HG03432 (cell line): ENCODE measurements around the gene NFYC.
A peak's percentile ranks its signal among the peaks of the same experiment; 100 is the strongest.

Experiments
- ATAC-seq: cut with Tn5 transposase; IDR thresholded peaks from one replicate; pipeline ENCODE4 v1.9.1; 2021; ENCODE audit warnings: mild to moderate bottlenecking, moderate library complexity; ENCODE audit not compliant: unreplicated experiment

The NFYC gene

DNA sequence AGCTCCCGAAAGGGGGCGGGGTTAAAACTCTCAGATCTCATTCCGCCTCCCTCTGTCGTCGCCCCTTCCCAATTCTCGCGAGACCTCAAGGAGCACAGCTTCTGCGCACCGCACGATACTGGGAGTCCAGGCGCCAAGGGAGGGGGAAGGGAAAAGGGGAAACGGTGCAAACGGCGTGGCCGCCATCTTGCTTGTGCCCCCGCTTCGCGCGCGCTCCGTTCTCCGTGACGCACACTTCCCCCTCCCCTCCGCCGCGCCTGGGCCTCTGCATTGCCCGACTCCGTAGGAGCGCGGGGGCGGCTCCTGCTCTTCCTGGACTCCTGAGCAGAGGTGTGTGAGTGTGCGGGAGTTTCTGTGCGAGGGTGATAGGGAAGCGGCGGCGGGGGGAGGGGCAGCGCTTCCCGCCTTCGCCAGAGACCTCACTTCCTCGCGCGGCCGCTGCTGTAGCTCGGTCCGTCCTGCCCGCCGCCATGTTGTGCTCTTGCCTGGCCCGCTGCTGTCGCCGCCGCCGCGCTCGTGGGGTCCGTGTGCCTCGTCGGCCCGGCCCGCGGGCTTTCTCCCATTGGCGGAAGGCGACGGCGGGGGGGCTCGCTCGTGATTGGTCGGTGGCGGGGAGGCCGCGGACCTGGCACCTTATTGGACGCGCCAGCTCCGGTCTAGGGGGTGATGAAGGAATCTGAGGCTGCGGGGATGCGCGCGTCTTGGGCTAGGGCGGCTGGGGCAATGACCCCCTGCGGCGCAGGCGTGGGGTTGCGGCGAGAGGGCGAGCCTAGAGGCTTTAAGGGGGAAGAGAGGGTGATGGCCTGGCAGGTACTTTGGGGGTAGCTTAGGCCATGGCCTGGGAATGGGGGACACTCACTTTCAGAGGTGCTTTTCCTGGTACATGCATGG, at the start of gene NFYC:
Gene NFYC (plus strand): TSS at position 167 of the 891 bp plus-strand sequence. CDS start 47,140 bp downstream, outside the sequence.
- ATAC-seq, result peak; percentile 84

DNA sequence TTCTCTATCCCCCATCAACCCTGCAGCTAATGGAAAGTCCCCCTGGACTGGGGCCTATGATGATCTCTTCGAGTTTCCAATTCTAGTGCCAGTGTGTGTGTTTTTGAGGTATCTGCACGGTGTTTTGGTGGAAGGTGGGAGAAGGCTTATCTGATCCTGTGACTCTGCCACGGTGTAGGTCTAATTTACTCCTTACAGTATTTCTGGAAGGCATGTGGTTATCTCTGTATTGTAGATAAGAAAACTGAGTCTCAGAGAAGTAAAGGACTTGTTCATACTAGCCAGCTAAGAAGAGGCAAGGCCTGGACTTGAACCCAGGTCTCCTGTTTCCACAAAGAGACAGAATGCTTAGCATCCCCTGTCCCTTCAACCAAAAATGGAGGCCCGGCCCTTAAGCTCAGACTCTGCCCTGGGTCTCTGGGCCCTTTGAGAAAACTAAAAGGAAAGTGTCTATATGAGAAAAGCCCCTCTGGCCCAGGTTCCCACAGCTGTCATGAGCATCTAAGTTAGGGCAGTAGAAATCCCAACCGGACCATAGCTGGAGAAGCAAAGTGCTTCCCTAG, 46.3 kb upstream of the NFYC start:
- no peak for ATAC-seq

DNA sequence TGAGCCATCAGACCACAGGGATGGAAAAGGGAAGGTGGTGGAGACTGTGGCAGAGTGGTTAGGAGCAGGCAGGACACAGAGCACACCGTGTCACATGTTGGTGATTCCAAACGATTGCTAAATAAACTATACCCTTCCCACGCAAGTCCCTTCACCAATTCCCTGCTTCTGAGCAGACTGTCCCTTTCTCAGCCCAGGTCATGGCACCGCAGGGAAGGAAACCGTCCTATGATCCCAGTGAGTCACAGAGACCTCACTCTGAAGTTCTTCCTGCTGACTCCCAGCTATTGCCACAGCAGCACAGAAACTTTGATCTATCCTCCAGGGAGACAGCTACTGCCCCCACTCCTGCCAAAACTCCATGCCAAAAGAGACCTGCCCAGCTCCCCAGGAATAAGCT, 45.2 kb upstream of the NFYC start:
- no peak for ATAC-seq

DNA sequence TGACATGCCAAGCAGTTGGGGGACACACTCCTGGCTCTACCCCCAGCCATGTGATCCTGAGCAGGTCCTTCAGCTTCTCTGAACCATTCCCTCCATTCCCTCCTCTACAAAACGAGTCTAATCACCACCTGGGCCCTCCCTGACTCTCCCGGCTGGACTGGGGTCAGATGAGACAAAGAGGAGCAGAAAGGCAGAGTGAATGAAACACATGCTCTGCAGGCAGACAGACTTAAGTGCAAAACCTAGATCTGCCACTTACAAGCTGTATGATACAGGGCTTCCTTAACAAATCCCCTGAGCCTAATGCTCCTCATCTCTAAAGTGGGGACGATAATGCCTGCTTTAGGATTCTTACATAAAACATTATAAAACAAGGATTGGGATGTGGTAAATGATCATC, 43.3 kb upstream of the NFYC start:
- ATAC-seq, result no peak

- no peak for ATAC-seq
These were observed 42.4 kb upstream of the NFYC start for GRCh38 chr1:40648928-40649591.

GRCh38 chr1:40649592-40649930, 41.9 kb upstream of the NFYC start:
- ATAC-seq, result no peak

GRCh38 chr1:40650075-40650474, 41.4 kb upstream of the NFYC start:
- no peak for ATAC-seq

- no peak for ATAC-seq
These were observed 40.2 kb upstream of the NFYC start for GRCh38 chr1:40651138-40651857.

GRCh38 chr1:40652468-40652867, 39.0 kb upstream of the NFYC start:
- ATAC-seq, result no peak

GRCh38 chr1:40652979-40653378, 38.5 kb upstream of the NFYC start:
- no peak for ATAC-seq

- ATAC-seq, result no peak
These were observed 37.5 kb upstream of the NFYC start for GRCh38 chr1:40653851-40654537.

GRCh38 chr1:40657046-40657445, 34.5 kb upstream of the NFYC start:
- no peak for ATAC-seq

- no peak for ATAC-seq
These were observed 32.5 kb upstream of the NFYC start for GRCh38 chr1:40658751-40659648.

- ATAC-seq, result no peak
These were observed 31.9 kb upstream of the NFYC start for GRCh38 chr1:40659649-40659947.

GRCh38 chr1:40661678-40662077, 29.8 kb upstream of the NFYC start:
- no peak for ATAC-seq

DNA sequence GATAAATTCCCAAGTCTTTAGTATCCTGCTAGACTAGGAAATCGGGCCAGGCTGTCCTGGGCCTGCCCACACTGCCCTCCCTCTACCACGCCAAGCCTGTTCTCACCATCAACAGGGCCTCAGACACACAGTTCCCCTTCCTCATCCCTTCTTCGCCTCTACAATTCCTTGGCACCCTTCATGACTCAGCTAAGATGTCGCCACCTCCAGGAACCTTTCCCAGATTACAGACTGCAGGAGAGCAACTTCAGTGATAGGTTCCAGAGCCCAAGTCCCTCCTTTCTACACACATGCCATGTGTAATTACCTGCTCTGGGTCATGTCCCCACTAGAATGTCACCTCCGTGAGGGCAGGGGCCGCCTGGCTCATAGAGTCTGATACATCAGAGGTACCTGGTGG, 29.4 kb upstream of the NFYC start:
- ATAC-seq, result no peak

GRCh38 chr1:40662864-40663263, 28.6 kb upstream of the NFYC start:
- no peak for ATAC-seq

- ATAC-seq, result no peak
These were observed 28.0 kb upstream of the NFYC start for GRCh38 chr1:40663324-40664166.

DNA sequence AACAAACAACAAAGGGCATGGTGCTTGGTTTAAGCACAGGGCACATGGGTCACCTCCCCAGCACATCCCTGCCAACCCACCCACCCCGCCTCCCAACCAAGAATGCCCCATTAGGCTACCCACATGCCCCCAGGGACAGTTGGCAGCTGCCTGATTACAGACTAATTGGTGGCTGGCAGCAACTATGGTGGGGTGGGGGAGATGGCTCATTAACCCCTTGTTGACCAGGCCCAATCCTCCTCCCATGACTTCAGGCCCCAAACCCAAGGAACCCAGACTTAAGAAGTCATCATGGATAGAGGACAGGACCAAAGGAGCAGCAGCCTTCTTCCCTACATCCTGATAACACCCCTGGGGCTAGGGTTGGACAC, 27.4 kb upstream of the NFYC start:
- ATAC-seq, result no peak
